Panc1 (cell line): Measurements from ENCODE around the gene PDE10A. TPM values are rescaled to one million over a fixed set of nuclear protein-coding genes. Genes with fewer than 3 reads are reported as not detected.

Source experiments
- ATAC-seq: fragments of 200-7000 bp; cut with Tn5 transposase; 2 replicates; pipeline ENCODE4 v1.9.1; 2020; ENCODE audit warnings: mild to moderate bottlenecking, moderate library complexity
- BruUV-seq: library from RNA; stranded (reverse); fragments of 400-500 nt; replicated peaks from 2 replicates; lab custom pipeline; 2021; lab: Mats Ljungman, UMichigan
- CTCF ChIA-PET: fragments of 300-600 bp; sonication (Branson Sonifier 250); formaldehyde crosslinking; loops from one replicate; lab custom pipeline; 2022; ENCODE audit warnings: antibody characterized with exemption; lab: Charles Lee
- POLR2A ChIA-PET: fragments of 300-600 bp; sonication (Branson Sonifier 250); formaldehyde crosslinking; loops from one replicate; lab custom pipeline; 2022; ENCODE audit warnings: antibody characterized with exemption; lab: Charles Lee
- DNase-seq: peaks from one replicate; pipeline ENCODE4 v3.0.0-alpha.2; 2010; ENCODE audit warnings: low read depth, low spot score
- H3K27ac ChIP-seq: 2 replicates; pipeline ENCODE4 v1.5.1; 2011; ENCODE audit warnings: mild to moderate bottlenecking, low read length, inconsistent platforms
- H3K27me3 ChIP-seq: fragments of 200-500 bp; sonication (Bioruptor generic); 2 replicates; pipeline ENCODE4 v1.6.0; 2014; ENCODE audit warnings: low read length, inconsistent platforms; ENCODE audit not compliant: control insufficient read depth, insufficient read depth
- H3K36me3 ChIP-seq: fragments of 200-500 bp; sonication (Bioruptor generic); 2 replicates; pipeline ENCODE4 v1.5.1; 2014; ENCODE audit warnings: inconsistent platforms, mild to moderate bottlenecking, low read length, moderate library complexity; ENCODE audit not compliant: control insufficient read depth, insufficient read depth
- H3K4me1 ChIP-seq: 2 replicates; pipeline ENCODE4 v1.5.1; 2011; ENCODE audit warnings: inconsistent platforms, mild to moderate bottlenecking, low read length, moderate library complexity; ENCODE audit not compliant: control insufficient read depth, insufficient read depth
- H3K4me3 ChIP-seq, 2 experiments: 2 replicates each; pipeline ENCODE4 v1.5.1; 2011 to 2012; ENCODE audit warnings: low read depth in 2 of 2, low read length in 2 of 2, mild to moderate bottlenecking in 2 of 2, inconsistent platforms in 1 of 2, moderate library complexity in 1 of 2
- H3K9me3 ChIP-seq: fragments of 200-500 bp; sonication (Bioruptor generic); 2 replicates; pipeline ENCODE4 v1.5.1; 2014; ENCODE audit warnings: low read depth, mild to moderate bottlenecking, inconsistent platforms, low read length, moderate library complexity; ENCODE audit not compliant: control insufficient read depth, insufficient read depth
- CTCF ChIP-seq: fragments of 450-650 bp; IDR thresholded peaks from 2 replicates; pipeline ENCODE4 v1.5.1; 2017; ENCODE audit warnings: mild to moderate bottlenecking
- POLR2AphosphoS5 ChIP-seq: IDR thresholded peaks from 2 replicates; pipeline ENCODE4 v1.6.1; 2012; ENCODE audit warnings: mild to moderate bottlenecking, low read depth, low read length, moderate library complexity
- REST ChIP-seq, 2 experiments: IDR thresholded peaks; 2 replicates each; pipeline ENCODE4 v1.6.1; 2011 to 2012; ENCODE audit warnings: low read depth in 2 of 2, control low read depth in 1 of 2, low read length in 1 of 2, mild to moderate bottlenecking in 1 of 2, moderate library complexity in 1 of 2; ENCODE audit not compliant: insufficient read depth in 1 of 2
- SIN3A ChIP-seq: IDR thresholded peaks from 2 replicates; pipeline ENCODE4 v1.6.1; 2012; ENCODE audit warnings: low read depth, mild to moderate bottlenecking, low read length, moderate library complexity, borderline replicate concordance; ENCODE audit not compliant: insufficient read depth
- TCF7L2 ChIP-seq: IDR thresholded peaks from 2 replicates; pipeline ENCODE4 v1.6.1; 2011; ENCODE audit warnings: mild to moderate bottlenecking, low read depth, low read length, inconsistent platforms
- in situ Hi-C: cut with HindIII; loops from 2 replicates; pipeline ENCODE4 v1.10.0; 2016; ENCODE audit warnings: low sequenced_read_pairs, low pct_unique_long_range_greater_than_20kb
- intact Hi-C: fragments of 100-400 bp; cut with micrococcal nuclease; formaldehyde crosslinking; loops from one replicate; pipeline ENCODE4 v1.10.0; 2022; ENCODE audit not compliant: unreplicated experiment
- total RNA-seq: library from RNA; stranded (reverse); gene quantifications from one replicate; pipeline ENCODE4 v1.2.1, GENCODE V29; 2021; ENCODE audit not compliant: unreplicated experiment

The PDE10A gene
- total RNA-seq, 1 experiment from 2014 or later, result 27.8 TPM

DNA sequence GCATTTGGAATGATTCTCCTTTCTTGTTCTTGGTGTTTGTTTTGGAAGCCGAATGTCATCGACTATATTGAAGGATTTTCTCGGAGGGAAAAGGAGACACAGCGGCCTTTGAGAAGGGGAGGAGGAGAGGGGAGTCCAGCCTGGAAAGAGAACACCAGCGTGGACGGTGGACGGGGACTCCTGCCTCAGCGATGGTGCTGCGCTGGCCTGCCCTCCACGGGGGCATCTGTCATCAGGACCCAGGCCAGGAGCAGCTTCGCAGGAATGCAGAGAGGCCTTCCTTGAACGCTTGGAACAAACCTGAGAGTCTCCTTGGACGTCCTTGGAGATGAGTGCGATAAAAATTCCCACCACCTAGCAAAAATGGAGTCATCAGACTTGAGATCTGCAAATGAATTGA lies 345.3 kb downstream of the PDE10A start:
- Histone ChIP-seq H3K4me1 (no peaks in the 10 kb centered on the region), H3K27ac (no peak overlapping the region), H3K27me3 (no peaks in the 10 kb centered on the region), H3K36me3 (no peaks in the 10 kb centered on the region), H3K9me3 (peaks cover 10% of the 10 kb centered on the region; the same call in 1 of the 2 replicates), H3K4me3 (no peak overlapping the region)
- intact Hi-C loops, result no loop called here
- ChIA-PET CTCF (no interaction called here), POLR2A (no interaction called here)
- ATAC-seq (no peak), DNase-seq (no peak)
- in situ Hi-C loops, result no loop called here
- TF ChIP-seq SIN3A (no peak), POLR2AphosphoS5 (no peak), CTCF (no peak), REST (IDR thresholded peaks at IDR 0.05; ENCODE audit: insufficient read depth in 1 of 2, low read depth in 2 of 2, low read length in 1 of 2) (no peak), TCF7L2 (no peak)
- no TSS peak for BruUV-seq

DNA sequence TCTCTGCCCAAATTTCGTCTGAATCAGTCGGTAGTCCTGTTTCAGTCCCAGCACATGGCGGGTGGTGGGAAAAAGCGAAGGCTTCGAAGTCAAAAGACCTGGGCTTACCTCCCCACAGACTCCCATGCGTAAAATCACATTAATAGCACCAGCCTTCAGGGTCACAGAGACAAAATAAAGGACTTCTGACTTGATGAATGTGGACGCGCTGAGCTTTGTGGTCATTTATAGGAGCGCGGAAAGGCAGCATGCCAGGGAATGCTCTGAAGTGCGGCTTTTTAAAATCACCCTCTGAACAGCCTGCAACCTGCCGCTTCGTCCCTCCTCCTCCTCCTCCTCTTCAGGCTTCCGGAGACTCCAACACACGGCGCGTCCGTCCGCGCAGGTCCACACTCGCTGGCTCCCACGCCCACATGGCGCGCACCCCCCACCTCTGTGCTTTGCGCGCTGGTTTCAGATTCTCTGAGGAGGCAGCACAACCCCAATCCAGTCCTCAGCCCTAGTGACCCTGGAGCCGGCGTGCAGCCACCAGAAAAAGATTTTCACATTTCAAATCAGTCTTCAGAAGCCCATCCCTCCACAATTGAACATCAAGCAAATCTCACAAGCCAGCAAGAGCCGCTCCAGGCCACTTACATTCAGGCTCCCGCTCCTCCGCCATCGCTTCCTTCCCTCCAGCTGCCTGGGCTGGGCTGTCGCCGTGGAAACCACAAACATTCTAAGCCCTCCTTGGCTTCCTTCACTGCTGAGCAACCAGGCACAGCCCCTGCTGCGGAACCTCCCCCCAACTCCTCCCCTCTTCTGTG lies 353.9 kb downstream of the PDE10A start, which contains the start of gene C6orf118:
TSS of gene C6orf118 (minus strand) at position 680 of the 806 bp plus-strand sequence. CDS start at position 661, 19 bp downstream.
- Histone ChIP-seq H3K36me3 (no peaks in the 10 kb centered on the region), H3K9me3 (no peaks in the 10 kb centered on the region), H3K27me3 (no peaks in the 10 kb centered on the region), H3K27ac (no peak within 1 kb of the TSS), H3K4me1 (no peaks in the 10 kb centered on the region), H3K4me3 (peak within 1 kb of the TSS; percentile 35 to 45)
- peak; percentile 91 for ATAC-seq
- no TSS peak for BruUV-seq
- in situ Hi-C loops (no loop called here), intact Hi-C loops (no loop called here)
- ChIA-PET POLR2A (interaction anchor here (0.7 kb wide), 1 partner anchor 27 kb away, joined by 3 read pairs; no protein-coding TSS in a partner anchor), CTCF (no interaction called here)
- no peak for TF ChIP-seq POLR2AphosphoS5
- no peak for TF ChIP-seq CTCF
- no peak for DNase-seq
